Measurements from ENCODE around the gene DCT.

Gene DCT

GRCh38 chr13:94417294-94417693 lies 62.2 kb downstream of the DCT start:
- Histone ChIP-seq H3K27ac (peak overlapping the region; percentile 91), H3K36me3 (no peaks in the 10 kb centered on the region), H3K4me3 (ENCODE audit: low read depth, low read length) (no peak overlapping the region), H3K27me3 (ENCODE audit: insufficient read depth, low read depth, severe bottlenecking) (no peaks in the 10 kb centered on the region), H3K9me3 (ENCODE audit: severe bottlenecking) (peaks cover 27% of the 10 kb centered on the region)
- TF ChIP-seq CTCF (IDR thresholded peaks at IDR 0.05; ENCODE audit: low read depth, low read length): no peak
- DNase-seq: no peak

DNA sequence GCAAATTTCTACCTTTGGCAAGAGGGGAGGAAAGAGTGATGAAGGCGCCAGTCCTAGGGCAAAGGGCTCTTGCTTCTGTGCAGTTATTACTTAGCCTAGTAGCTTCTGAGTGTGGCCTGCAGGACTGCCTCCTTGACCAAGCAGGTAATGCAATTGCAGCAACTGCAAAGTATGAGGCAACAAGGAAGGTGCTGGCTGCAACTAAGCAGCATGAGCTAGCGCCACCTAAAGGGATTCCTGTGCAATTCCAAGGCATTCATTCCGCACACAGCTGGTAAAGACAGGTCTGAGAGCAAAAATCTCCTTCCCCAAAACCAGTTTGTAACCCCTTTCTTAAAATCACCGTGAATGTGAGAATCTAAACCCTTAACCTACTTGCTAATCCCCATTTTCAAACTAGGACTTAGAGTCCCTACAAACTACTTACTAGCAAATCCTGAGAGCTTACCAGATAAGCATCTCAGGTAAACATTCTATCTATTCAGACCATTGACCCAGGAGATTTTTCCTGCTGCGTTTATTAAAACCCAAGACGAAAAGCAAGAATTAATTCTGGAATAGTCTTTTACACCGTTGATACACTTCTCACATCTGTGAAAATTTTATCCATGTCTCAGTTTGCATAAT lies 62.9 kb downstream of the DCT start:
- TF ChIP-seq CTCF (IDR thresholded peaks at IDR 0.05; ENCODE audit: low read depth, low read length): peak; percentile 99
- DNase-seq: peak; percentile 92
- H3K4me3 ChIP-seq (ENCODE audit: low read depth, low read length): no peak overlapping the region; the same call in 1 of the 2 replicates
- peaks cover 22% of the 10 kb centered on the region for H3K9me3 ChIP-seq (ENCODE audit: severe bottlenecking)
- no peaks in the 10 kb centered on the region for H3K27me3 ChIP-seq (ENCODE audit: insufficient read depth, low read depth, severe bottlenecking)
- no peaks in the 10 kb centered on the region for H3K36me3 ChIP-seq
- H3K27ac ChIP-seq: peak overlapping the region; percentile 91

GRCh38 chr13:94415500-94416237 lies 63.8 kb downstream of the DCT start:
- Histone ChIP-seq H3K36me3 (no peaks in the 10 kb centered on the region), H3K4me3 (ENCODE audit: low read depth, low read length) (peak overlapping the region; percentile 37), H3K27ac (peak overlapping the region; percentile 91), H3K27me3 (ENCODE audit: insufficient read depth, low read depth, severe bottlenecking) (no peaks in the 10 kb centered on the region), H3K9me3 (ENCODE audit: severe bottlenecking) (peaks cover 13% of the 10 kb centered on the region)
- DNase-seq: peak; percentile 53
- no peak for TF ChIP-seq CTCF (IDR thresholded peaks at IDR 0.05; ENCODE audit: low read depth, low read length)

GRCh38 chr13:94414708-94415107 lies 64.8 kb downstream of the DCT start:
- no peaks in the 10 kb centered on the region for H3K27me3 ChIP-seq (ENCODE audit: insufficient read depth, low read depth, severe bottlenecking)
- peak overlapping the region; percentile 37 for H3K4me3 ChIP-seq (ENCODE audit: low read depth, low read length)
- DNase-seq: peak; percentile 59
- peak overlapping the region; percentile 91 for H3K27ac ChIP-seq
- H3K9me3 ChIP-seq (ENCODE audit: severe bottlenecking): peaks cover 8% of the 10 kb centered on the region
- no peaks in the 10 kb centered on the region for H3K36me3 ChIP-seq
- TF ChIP-seq CTCF (IDR thresholded peaks at IDR 0.05; ENCODE audit: low read depth, low read length): no peak

DNA sequence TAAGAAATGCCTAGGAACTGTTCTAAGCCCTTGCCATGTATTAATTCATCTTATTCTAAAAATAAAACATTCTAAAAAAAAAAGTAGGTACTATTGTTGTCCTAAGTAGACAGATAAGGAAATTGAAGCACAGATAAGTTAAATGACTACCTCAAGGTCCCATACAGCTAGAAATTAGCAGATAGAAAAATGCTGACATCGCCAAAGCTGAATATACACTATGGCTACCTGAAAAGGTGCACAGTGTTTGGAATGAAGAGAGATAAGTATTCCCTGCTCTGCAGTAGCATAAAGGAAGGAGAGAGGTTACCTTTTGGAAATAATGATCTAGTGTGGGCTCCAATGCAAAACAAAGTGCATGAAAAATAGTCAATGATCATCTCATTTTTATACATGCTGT lies 65.3 kb downstream of the DCT start:
- H3K9me3 ChIP-seq (ENCODE audit: severe bottlenecking): peaks cover 7% of the 10 kb centered on the region
- TF ChIP-seq CTCF (IDR thresholded peaks at IDR 0.05; ENCODE audit: low read depth, low read length): no peak
- no peaks in the 10 kb centered on the region for H3K27me3 ChIP-seq (ENCODE audit: insufficient read depth, low read depth, severe bottlenecking)
- peak overlapping the region; percentile 91 for H3K27ac ChIP-seq
- H3K36me3 ChIP-seq: no peaks in the 10 kb centered on the region
- peak overlapping the region; percentile 37; the same call in 1 of the 2 replicates for H3K4me3 ChIP-seq (ENCODE audit: low read depth, low read length)
- no peak for DNase-seq
